Fibroblast of pulmonary artery (primary cell): ENCODE measurements around the gene SLC25A17.
"Not testable (repeated sequence)": the region's sequence is repeated elsewhere in the genome, so short reads cannot be mapped to it uniquely, and the experiment has no call there.

Source experiments
- DNase-seq: peaks from one replicate; pipeline ENCODE4 v3.0.0-alpha.2; 2010; ENCODE audit warnings: low read depth
- H3K4me3 ChIP-seq: replicated peaks from 2 replicates; pipeline ENCODE4 v1.5.1; 2011; ENCODE audit warnings: low read depth, mild to moderate bottlenecking, control low read depth, low read length, moderate library complexity
- CTCF ChIP-seq: IDR thresholded peaks from 2 replicates; pipeline ENCODE4 v1.5.1; 2011; ENCODE audit warnings: mild to moderate bottlenecking, control low read depth, low read length, inconsistent platforms; ENCODE audit errors: missing control alignments

The SLC25A17 gene

DNA sequence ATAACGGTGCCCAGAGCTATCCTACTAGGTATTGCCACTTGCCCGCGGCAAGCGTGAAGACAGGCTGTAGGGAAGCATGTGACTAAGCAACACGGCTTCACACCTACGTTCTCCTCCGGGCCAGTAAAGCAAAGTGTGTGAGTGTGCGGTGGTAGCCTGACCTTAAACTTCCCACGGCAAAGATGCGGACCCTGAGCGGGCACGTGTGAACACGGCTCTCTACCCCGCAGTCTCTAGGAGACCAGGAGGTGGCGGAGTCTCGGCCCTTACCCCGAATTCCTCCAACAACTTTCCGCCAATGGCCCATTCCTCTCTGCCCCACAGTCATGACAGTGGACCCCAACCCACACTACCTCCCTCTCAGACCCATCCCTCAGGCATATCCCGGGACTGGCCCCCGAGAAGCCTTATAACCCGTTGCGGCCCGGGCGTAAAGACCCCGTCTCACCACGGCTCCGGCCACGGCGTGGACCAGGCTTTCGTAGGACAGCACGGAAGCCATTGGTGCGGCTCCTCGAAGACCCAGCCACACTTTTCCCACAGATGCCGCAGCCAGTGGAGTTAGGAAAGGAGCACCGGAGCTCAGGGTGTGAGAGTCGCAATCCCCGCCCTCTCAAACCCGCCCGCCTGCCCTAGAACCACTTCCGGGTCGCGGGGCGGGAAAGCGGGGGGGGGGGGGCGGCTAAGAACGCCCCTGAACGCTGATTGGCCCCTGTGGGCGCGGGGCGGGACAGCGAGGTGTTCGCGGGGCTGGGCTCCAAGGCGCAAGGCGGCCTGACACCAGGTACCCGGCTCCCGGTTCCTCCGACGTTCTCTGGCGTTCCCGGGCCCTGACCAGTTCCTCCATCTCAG is at the start of gene SLC25A17:
TSS of gene SLC25A17 (minus strand) at position 600 of the 852 bp plus-strand sequence. CDS start at position 502, 98 bp downstream.
- TF ChIP-seq CTCF = peak; percentile 53
- peak; percentile 77 for DNase-seq
- H3K4me3 ChIP-seq = peak within 1 kb of the TSS; percentile 99

DNA sequence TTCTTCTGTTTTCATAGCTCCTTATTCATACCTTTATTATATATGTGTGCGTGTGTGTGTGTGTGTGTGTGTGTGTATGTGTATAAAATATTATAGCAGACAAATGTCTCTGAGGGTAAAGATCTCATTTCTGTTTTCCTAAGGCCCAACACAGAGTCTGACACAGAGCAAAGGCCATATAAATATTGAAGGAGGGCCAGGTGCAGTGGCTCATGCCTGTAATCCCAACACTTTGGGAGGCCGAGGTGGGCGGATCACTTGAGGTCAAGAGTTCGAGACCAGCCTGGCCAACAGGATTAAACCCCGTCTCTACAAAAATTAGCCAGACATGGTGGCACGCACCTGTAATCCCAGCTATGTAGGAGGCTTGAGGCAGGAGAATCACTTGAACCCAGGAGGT is 49.2 kb upstream of the SLC25A17 start:
- not testable (repeated sequence) for H3K4me3 ChIP-seq, DNase-seq

GRCh38 chr22:40867109-40867508 is 48.0 kb upstream of the SLC25A17 start:
- no peak for DNase-seq
- TF ChIP-seq CTCF = no peak
- no peak overlapping the region for H3K4me3 ChIP-seq

GRCh38 chr22:40862537-40862936 is 43.4 kb upstream of the SLC25A17 start:
- no peak for DNase-seq
- TF ChIP-seq CTCF = no peak
- no peak overlapping the region for H3K4me3 ChIP-seq

GRCh38 chr22:40862013-40862412 is 42.9 kb upstream of the SLC25A17 start, which contains the start of gene DNAJB7:
Gene DNAJB7, minus strand, starts transcription at chr22:40862113. Its CDS starts 119 bp downstream, at chr22:40861994.
- no peak for TF ChIP-seq CTCF
- no peak for DNase-seq

GRCh38 chr22:40857309-40857855 is 38.2 kb upstream of the SLC25A17 start:
- TF ChIP-seq CTCF = no peak
- peak; percentile 22 for DNase-seq
- peak overlapping the region; percentile 98 for H3K4me3 ChIP-seq

More at GRCh38 chr22:40862013-40862412, 42.9 kb upstream of the SLC25A17 start, which contains the start of gene DNAJB7:
- H3K4me3 ChIP-seq = no peak within 1 kb of the TSS

- no peak for TF ChIP-seq CTCF
- H3K4me3 ChIP-seq = peak within 1 kb of the TSS; percentile 98
- peak; percentile 97 for DNase-seq
These were observed 37.6 kb upstream of the SLC25A17 start, which contains the start of the genes ST13 and XPNPEP3 for GRCh38 chr22:40856513-40857308. Gene ST13, minus strand, starts transcription at chr22:40856639. Its CDS starts 99 bp downstream, at chr22:40856540. Gene XPNPEP3, plus strand, starts transcription at chr22:40857148. Its CDS starts 34 bp downstream, at chr22:40857182.
